Measurements from ENCODE around the gene ACBD4. TPM values are rescaled to one million over a fixed set of nuclear protein-coding genes. Genes with fewer than 3 reads are reported as not detected.

ACBD4 gene
- total and polyA plus RNA-seq, 4 donors: 4.4 to 51.4 (median 44.9) TPM

DNA sequence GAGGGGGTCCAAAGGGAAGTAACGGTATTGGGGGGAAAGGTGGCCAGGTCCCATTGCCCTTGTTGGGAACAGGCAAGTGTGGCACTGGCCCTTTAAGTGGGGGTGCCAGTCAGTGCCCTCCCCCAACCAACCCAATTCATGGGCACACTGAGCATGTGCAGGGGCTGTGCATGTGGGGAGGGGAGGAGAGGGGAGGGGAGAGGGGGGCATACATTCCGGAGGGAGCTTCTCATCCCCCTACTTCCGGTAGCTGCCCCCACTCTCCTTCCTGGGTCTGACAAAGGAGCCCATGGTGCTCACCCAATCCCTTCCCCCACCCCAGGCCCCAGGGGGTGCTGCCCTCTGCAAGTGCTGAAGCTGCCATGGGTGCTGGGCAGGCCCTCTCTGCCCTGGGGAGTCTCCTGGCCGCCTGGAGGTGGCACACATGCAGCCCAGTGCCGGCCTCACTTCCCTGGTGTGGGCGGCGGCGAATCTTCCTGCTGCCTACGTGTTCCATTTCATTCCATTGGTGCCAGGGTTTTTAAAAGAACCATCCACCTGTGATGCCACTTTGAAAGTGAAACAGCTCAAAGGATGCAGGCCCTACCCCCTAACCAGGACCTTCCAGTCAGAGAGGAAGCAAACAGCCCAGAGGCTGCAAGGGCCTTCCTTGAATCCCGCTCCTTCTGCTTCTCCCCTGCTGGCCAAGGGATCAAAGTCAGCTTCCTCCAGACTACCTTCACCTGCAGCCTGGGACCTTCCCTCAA lies 37.2 kb downstream of the ACBD4 start:
- Histone ChIP-seq H3K27ac (ENCODE audit: low read depth in 1 of 2, low read length in 2 of 2) (peak overlapping the region; percentile 58 to 81), H3K9me3 (ENCODE audit: control insufficient read depth in 4 of 4, low read length in 3 of 4) (no peaks in the 10 kb centered on the region), H3K27me3 (ENCODE audit: control insufficient read depth in 4 of 4, insufficient read depth in 4 of 4, low read length in 3 of 4) (no peaks in the 10 kb centered on the region), H3K9ac (ENCODE audit: low read depth in 1 of 2, low read length in 2 of 2) (peak overlapping the region in 1 of 2 donors; percentile 27), H3K36me3 (ENCODE audit: control insufficient read depth in 4 of 4, insufficient read depth in 3 of 4, low read depth in 1 of 4, low read length in 3 of 4) (peaks cover 0 to 14% (median 0%) of the 10 kb centered on the region in 4 donors), H3K4me1 (ENCODE audit: control insufficient read depth in 4 of 4, insufficient read depth in 4 of 4, low read length in 3 of 4) (peaks cover 7 to 26% (median 21%) of the 10 kb centered on the region in 4 donors), H3K4me3 (ENCODE audit: low read depth in 1 of 3, low read length in 3 of 3) (peak overlapping the region in 2 of 3 donors; percentile 1 to 26)
- 22% methylated on average over 10 of the region's 10 CpGs for WGBS
- no peak for DNase-seq (ENCODE audit: low spot score)
- peak in 1 of 2 donors; percentile 1 for TF ChIP-seq HNF4A (conservative IDR thresholded peaks at IDR 0.05)
- TF ChIP-seq, protein P1, sequence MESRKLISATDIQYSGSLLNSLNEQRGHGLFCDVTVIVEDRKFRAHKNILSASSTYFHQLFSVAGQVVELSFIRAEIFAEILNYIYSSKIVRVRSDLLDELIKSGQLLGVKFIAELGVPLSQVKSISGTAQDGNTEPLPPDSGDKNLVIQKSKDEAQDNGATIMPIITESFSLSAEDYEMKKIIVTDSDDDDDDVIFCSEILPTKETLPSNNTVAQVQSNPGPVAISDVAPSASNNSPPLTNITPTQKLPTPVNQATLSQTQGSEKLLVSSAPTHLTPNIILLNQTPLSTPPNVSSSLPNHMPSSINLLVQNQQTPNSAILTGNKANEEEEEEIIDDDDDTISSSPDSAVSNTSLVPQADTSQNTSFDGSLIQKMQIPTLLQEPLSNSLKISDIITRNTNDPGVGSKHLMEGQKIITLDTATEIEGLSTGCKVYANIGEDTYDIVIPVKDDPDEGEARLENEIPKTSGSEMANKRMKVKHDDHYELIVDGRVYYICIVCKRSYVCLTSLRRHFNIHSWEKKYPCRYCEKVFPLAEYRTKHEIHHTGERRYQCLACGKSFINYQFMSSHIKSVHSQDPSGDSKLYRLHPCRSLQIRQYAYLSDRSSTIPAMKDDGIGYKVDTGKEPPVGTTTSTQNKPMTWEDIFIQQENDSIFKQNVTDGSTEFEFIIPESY (IDR thresholded peaks at IDR 0.05): no peak
- TF ChIP-seq YY1 (IDR thresholded peaks at IDR 0.05): peak; percentile 35
- TF ChIP-seq, protein P2, sequence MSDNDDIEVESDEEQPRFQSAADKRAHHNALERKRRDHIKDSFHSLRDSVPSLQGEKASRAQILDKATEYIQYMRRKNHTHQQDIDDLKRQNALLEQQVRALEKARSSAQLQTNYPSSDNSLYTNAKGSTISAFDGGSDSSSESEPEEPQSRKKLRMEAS (IDR thresholded peaks at IDR 0.05): peak; percentile 73
- TF ChIP-seq RXRA (IDR thresholded peaks at IDR 0.05): peak in 1 of 2 donors; percentile 32
- TF ChIP-seq SP1 (IDR thresholded peaks at IDR 0.05): no peak

DNA sequence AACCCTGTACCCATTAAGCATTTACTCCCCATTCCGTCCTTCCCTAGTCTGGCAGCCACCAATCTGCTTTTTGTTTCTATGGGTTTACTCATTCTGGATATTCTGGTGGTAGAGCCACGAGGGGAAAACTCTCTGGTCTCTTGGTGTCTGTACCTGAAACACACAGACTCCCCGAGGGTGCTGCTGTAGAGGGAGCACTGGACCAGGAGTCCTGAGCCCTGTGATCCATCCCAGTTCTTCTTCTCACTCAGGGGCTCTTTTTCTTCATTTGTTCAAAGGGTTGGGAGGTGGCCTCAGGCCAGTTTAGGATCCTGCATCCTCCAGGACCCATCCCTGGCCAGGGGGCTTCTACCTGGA lies 40.2 kb downstream of the ACBD4 start:
- 88% methylated on average over 3 of the region's 3 CpGs for WGBS
- Histone ChIP-seq H3K4me3 (ENCODE audit: low read depth in 1 of 3, low read length in 3 of 3) (no peak overlapping the region), H3K4me1 (ENCODE audit: control insufficient read depth in 4 of 4, insufficient read depth in 4 of 4, low read length in 3 of 4) (peaks cover 7 to 25% (median 19%) of the 10 kb centered on the region in 4 donors), H3K9ac (ENCODE audit: low read depth in 1 of 2, low read length in 2 of 2) (no peak overlapping the region), H3K27me3 (ENCODE audit: control insufficient read depth in 4 of 4, insufficient read depth in 4 of 4, low read length in 3 of 4) (no peaks in the 10 kb centered on the region), H3K36me3 (ENCODE audit: control insufficient read depth in 4 of 4, insufficient read depth in 3 of 4, low read depth in 1 of 4, low read length in 3 of 4) (no peaks in the 10 kb centered on the region), H3K27ac (ENCODE audit: low read depth in 1 of 2, low read length in 2 of 2) (no peak overlapping the region), H3K9me3 (ENCODE audit: control insufficient read depth in 4 of 4, low read length in 3 of 4) (no peaks in the 10 kb centered on the region)
- no peak for TF ChIP-seq GABPA (IDR thresholded peaks at IDR 0.05 in 1 of 2, conservative IDR thresholded peaks at IDR 0.05 in 1 of 2)
- TF ChIP-seq YY1 (IDR thresholded peaks at IDR 0.05): no peak
- no peak for TF ChIP-seq HNF4G (IDR thresholded peaks at IDR 0.05)
- TF ChIP-seq FOXA2 (IDR thresholded peaks at IDR 0.05): no peak
- TF ChIP-seq EGR1 (IDR thresholded peaks at IDR 0.05; ENCODE audit: low read depth in 2 of 2): no peak
- TF ChIP-seq, protein P3, sequence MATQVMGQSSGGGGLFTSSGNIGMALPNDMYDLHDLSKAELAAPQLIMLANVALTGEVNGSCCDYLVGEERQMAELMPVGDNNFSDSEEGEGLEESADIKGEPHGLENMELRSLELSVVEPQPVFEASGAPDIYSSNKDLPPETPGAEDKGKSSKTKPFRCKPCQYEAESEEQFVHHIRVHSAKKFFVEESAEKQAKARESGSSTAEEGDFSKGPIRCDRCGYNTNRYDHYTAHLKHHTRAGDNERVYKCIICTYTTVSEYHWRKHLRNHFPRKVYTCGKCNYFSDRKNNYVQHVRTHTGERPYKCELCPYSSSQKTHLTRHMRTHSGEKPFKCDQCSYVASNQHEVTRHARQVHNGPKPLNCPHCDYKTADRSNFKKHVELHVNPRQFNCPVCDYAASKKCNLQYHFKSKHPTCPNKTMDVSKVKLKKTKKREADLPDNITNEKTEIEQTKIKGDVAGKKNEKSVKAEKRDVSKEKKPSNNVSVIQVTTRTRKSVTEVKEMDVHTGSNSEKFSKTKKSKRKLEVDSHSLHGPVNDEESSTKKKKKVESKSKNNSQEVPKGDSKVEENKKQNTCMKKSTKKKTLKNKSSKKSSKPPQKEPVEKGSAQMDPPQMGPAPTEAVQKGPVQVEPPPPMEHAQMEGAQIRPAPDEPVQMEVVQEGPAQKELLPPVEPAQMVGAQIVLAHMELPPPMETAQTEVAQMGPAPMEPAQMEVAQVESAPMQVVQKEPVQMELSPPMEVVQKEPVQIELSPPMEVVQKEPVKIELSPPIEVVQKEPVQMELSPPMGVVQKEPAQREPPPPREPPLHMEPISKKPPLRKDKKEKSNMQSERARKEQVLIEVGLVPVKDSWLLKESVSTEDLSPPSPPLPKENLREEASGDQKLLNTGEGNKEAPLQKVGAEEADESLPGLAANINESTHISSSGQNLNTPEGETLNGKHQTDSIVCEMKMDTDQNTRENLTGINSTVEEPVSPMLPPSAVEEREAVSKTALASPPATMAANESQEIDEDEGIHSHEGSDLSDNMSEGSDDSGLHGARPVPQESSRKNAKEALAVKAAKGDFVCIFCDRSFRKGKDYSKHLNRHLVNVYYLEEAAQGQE (IDR thresholded peaks at IDR 0.05): no peak
- no peak for TF ChIP-seq SP1 (IDR thresholded peaks at IDR 0.05)
- TF ChIP-seq TAF1 (conservative IDR thresholded peaks at IDR 0.05): no peak
- TF ChIP-seq NR2F2 (IDR thresholded peaks at IDR 0.05): no peak
- TF ChIP-seq, protein P2 (IDR thresholded peaks at IDR 0.05): no peak
- DNase-seq (ENCODE audit: low spot score): no peak
